ENCODE results near the gene GSDMA.

Gene GSDMA

GRCh38 chr17:39955726-39956225 lies 7.0 kb upstream of the GSDMA start:
- Histone ChIP-seq H3K4me1 (ENCODE audit: control insufficient read depth, low read length) (peaks cover 25% of the 10 kb centered on the region), H3K4me3 (ENCODE audit: low read length) (no peak overlapping the region), H3K36me3 (ENCODE audit: control insufficient read depth, low read length) (no peaks in the 10 kb centered on the region), H3K9me3 (ENCODE audit: control insufficient read depth, insufficient read depth, low read length) (no peaks in the 10 kb centered on the region), H3F3A (ENCODE audit: control insufficient read depth, insufficient read depth) (peaks cover 4% of the 10 kb centered on the region; the same call in 1 of the 2 replicates), H3K79me2 (ENCODE audit: control insufficient read depth, low read length) (no peaks in the 10 kb centered on the region), H3K4me2 (ENCODE audit: low read length) (no peak overlapping the region), H3K27me3 (ENCODE audit: control insufficient read depth, low read length) (peaks cover 5% of the 10 kb centered on the region), H3K27ac (ENCODE audit: low read depth, low read length) (no peak overlapping the region), H3K9me2 (replicated peaks; ENCODE audit: control insufficient read depth, low read length) (no peaks in the 10 kb centered on the region), H4K20me1 (ENCODE audit: control insufficient read depth, insufficient read depth, low read depth, low read length) (no peaks in the 10 kb centered on the region)
- no peak for TF ChIP-seq EZH2phosphoT487 (IDR thresholded peaks at IDR 0.05; ENCODE audit: borderline replicate concordance, low read length)
- TF ChIP-seq, protein P1, sequence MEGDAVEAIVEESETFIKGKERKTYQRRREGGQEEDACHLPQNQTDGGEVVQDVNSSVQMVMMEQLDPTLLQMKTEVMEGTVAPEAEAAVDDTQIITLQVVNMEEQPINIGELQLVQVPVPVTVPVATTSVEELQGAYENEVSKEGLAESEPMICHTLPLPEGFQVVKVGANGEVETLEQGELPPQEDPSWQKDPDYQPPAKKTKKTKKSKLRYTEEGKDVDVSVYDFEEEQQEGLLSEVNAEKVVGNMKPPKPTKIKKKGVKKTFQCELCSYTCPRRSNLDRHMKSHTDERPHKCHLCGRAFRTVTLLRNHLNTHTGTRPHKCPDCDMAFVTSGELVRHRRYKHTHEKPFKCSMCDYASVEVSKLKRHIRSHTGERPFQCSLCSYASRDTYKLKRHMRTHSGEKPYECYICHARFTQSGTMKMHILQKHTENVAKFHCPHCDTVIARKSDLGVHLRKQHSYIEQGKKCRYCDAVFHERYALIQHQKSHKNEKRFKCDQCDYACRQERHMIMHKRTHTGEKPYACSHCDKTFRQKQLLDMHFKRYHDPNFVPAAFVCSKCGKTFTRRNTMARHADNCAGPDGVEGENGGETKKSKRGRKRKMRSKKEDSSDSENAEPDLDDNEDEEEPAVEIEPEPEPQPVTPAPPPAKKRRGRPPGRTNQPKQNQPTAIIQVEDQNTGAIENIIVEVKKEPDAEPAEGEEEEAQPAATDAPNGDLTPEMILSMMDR (IDR thresholded peaks at IDR 0.05; ENCODE audit: low read depth, low read length, poor library complexity, severe bottlenecking), result no peak

GRCh38 chr17:39960524-39961041 lies 2.2 kb upstream of the GSDMA start:
- peaks cover 19% of the 10 kb centered on the region for H3K4me1 ChIP-seq (ENCODE audit: control insufficient read depth, low read length)
- no peak for TF ChIP-seq EZH2phosphoT487 (IDR thresholded peaks at IDR 0.05; ENCODE audit: borderline replicate concordance, low read length)
- TF ChIP-seq, protein P1 (IDR thresholded peaks at IDR 0.05; ENCODE audit: low read depth, low read length, poor library complexity, severe bottlenecking), result no peak
- H3K27me3 ChIP-seq (ENCODE audit: control insufficient read depth, low read length), result 0 out of 2 replicates have a peak, but pooled peaks cover 5% of the 10 kb centered on the region
- H3F3A ChIP-seq (ENCODE audit: control insufficient read depth, insufficient read depth), result no peaks in the 10 kb centered on the region
- H3K27ac ChIP-seq (ENCODE audit: low read depth, low read length), result no peak overlapping the region
- no peak overlapping the region for H3K4me3 ChIP-seq (ENCODE audit: low read length)
- H4K20me1 ChIP-seq (ENCODE audit: control insufficient read depth, insufficient read depth, low read depth, low read length), result no peaks in the 10 kb centered on the region
- no peaks in the 10 kb centered on the region for H3K79me2 ChIP-seq (ENCODE audit: control insufficient read depth, low read length)
- H3K9me2 ChIP-seq (replicated peaks; ENCODE audit: control insufficient read depth, low read length), result no peaks in the 10 kb centered on the region
- H3K9me3 ChIP-seq (ENCODE audit: control insufficient read depth, insufficient read depth, low read length), result no peaks in the 10 kb centered on the region
- H3K36me3 ChIP-seq (ENCODE audit: control insufficient read depth, low read length), result no peaks in the 10 kb centered on the region
- H3K4me2 ChIP-seq (ENCODE audit: low read length), result no peak overlapping the region

- Histone ChIP-seq H3K4me2 (ENCODE audit: low read length) (no peak overlapping the region), H3K4me1 (ENCODE audit: control insufficient read depth, low read length) (peaks cover 21% of the 10 kb centered on the region), H3K27me3 (ENCODE audit: control insufficient read depth, low read length) (peaks cover 11% of the 10 kb centered on the region; the same call in 1 of the 2 replicates), H3K27ac (ENCODE audit: low read depth, low read length) (no peak overlapping the region), H3K36me3 (ENCODE audit: control insufficient read depth, low read length) (no peaks in the 10 kb centered on the region), H4K20me1 (ENCODE audit: control insufficient read depth, insufficient read depth, low read depth, low read length) (no peaks in the 10 kb centered on the region), H3K9me3 (ENCODE audit: control insufficient read depth, insufficient read depth, low read length) (no peaks in the 10 kb centered on the region), H3K79me2 (ENCODE audit: control insufficient read depth, low read length) (no peaks in the 10 kb centered on the region), H3K9me2 (replicated peaks; ENCODE audit: control insufficient read depth, low read length) (no peaks in the 10 kb centered on the region), H3F3A (ENCODE audit: control insufficient read depth, insufficient read depth) (no peaks in the 10 kb centered on the region), H3K4me3 (ENCODE audit: low read length) (no peak overlapping the region)
- TF ChIP-seq EZH2phosphoT487 (IDR thresholded peaks at IDR 0.05; ENCODE audit: borderline replicate concordance, low read length), result no peak
- TF ChIP-seq, protein P1 (IDR thresholded peaks at IDR 0.05; ENCODE audit: low read depth, low read length, poor library complexity, severe bottlenecking), result no peak
These were observed 1.0 kb downstream of the GSDMA start for GRCh38 chr17:39963829-39964228.
